ENCODE data around the gene PRDM2. TPM values are rescaled to one million over a fixed set of nuclear protein-coding genes. Genes with fewer than 3 reads are reported as not detected.

The PRDM2 gene, protein sequence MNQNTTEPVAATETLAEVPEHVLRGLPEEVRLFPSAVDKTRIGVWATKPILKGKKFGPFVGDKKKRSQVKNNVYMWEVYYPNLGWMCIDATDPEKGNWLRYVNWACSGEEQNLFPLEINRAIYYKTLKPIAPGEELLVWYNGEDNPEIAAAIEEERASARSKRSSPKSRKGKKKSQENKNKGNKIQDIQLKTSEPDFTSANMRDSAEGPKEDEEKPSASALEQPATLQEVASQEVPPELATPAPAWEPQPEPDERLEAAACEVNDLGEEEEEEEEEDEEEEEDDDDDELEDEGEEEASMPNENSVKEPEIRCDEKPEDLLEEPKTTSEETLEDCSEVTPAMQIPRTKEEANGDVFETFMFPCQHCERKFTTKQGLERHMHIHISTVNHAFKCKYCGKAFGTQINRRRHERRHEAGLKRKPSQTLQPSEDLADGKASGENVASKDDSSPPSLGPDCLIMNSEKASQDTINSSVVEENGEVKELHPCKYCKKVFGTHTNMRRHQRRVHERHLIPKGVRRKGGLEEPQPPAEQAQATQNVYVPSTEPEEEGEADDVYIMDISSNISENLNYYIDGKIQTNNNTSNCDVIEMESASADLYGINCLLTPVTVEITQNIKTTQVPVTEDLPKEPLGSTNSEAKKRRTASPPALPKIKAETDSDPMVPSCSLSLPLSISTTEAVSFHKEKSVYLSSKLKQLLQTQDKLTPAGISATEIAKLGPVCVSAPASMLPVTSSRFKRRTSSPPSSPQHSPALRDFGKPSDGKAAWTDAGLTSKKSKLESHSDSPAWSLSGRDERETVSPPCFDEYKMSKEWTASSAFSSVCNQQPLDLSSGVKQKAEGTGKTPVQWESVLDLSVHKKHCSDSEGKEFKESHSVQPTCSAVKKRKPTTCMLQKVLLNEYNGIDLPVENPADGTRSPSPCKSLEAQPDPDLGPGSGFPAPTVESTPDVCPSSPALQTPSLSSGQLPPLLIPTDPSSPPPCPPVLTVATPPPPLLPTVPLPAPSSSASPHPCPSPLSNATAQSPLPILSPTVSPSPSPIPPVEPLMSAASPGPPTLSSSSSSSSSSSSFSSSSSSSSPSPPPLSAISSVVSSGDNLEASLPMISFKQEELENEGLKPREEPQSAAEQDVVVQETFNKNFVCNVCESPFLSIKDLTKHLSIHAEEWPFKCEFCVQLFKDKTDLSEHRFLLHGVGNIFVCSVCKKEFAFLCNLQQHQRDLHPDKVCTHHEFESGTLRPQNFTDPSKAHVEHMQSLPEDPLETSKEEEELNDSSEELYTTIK (N-terminal part only)
- 10.8 to 14.2 TPM (median 13.8 TPM) in 3 replicates for polyA plus RNA-seq
- polyA plus RNA-seq (2011; ENCODE audit: low read depth): 25.2 TPM
- 9.4 and 12.4 TPM in 2 replicates for polyA plus RNA-seq (2011; cell fraction: cytosol; rRNA removed)
- 36.0 and 40.0 TPM in 2 replicates for polyA plus RNA-seq (2011; cell fraction: nucleus; rRNA removed)
- 14.2 and 17.1 TPM in 2 replicates for polyA plus RNA-seq (2012; ENCODE audit: low replicate concordance)
- polyA minus RNA-seq: 12.5 to 22.8 TPM (median 18.3 TPM) in 3 replicates
- 10.6 TPM for polyA minus RNA-seq (2011; cell fraction: cytosol; rRNA and poly(A)+ RNA removed)
- 15.7 and 34.1 TPM in 2 replicates for polyA minus RNA-seq (2011; cell fraction: nucleus; rRNA and poly(A)+ RNA removed)

DNA sequence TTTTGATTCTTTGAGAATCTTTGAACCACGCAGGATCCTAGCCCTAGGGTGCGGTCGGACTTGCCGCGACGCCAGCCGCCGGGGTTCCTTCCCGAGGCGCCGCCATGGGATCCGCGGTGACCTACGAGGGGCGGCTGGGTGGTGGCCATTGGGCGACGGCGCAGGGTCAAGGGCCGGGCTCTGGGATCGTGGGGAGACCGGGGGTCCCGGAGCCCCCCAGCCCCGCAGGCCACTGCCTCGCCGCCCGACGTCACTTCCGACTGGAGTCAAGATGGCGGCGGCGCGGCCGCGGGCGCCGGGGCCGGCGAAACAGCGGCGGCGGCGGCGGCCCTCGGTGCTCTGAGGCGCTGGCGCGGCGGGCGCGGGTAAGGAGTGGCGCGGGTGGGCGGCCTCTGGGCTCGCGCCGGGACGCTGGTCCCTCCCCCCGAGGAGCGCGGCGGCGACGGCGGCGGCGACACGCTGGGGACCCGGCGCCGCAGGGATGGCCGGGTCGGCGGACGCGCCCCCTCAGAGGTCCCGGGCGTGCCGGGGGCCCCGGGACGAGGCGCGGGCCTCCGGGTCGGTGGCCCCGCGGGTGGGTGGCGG is at the start of gene PRDM2:
PRDM2 (plus strand) TSS at position 253 of the 585 bp plus-strand sequence. CDS start 15,418 bp downstream, outside the sequence.
- no peaks in the 10 kb centered on the region for H3K9me3 ChIP-seq (ENCODE audit: control insufficient read depth, low read depth, low read length)
- H3K36me3 ChIP-seq (ENCODE audit: control insufficient read depth in 2 of 2, extremely low read depth in 1 of 2, insufficient read depth in 2 of 2, low read length in 2 of 2): no peaks in the 10 kb centered on the region
- peak within 1 kb of the TSS; percentile 100 for H3K4me2 ChIP-seq (ENCODE audit: control insufficient read depth, extremely low read depth, insufficient read depth, low read depth, low read length)
- no peaks in the 10 kb centered on the region for H3K9me1 ChIP-seq (ENCODE audit: control insufficient read depth, extremely low read depth, insufficient read depth, low read length)
- peak within 1 kb of the TSS; percentile 60 to 89 (median 87) for H3K4me3 ChIP-seq (ENCODE audit: control insufficient read depth in 2 of 3, extremely low read depth in 1 of 3, insufficient read depth in 2 of 3, low read depth in 1 of 3, low read length in 3 of 3)
- H4K20me1 ChIP-seq (ENCODE audit: control insufficient read depth, extremely low read depth, insufficient read depth, low read length): no peaks in the 10 kb centered on the region
- H3K79me2 ChIP-seq (ENCODE audit: control insufficient read depth, insufficient read depth, low read length): peaks cover 36% of the 10 kb centered on the region
- peak within 1 kb of the TSS; percentile 87 for H3K27ac ChIP-seq (ENCODE audit: control insufficient read depth, insufficient read depth, low read length)
- H3K4me1 ChIP-seq (ENCODE audit: control insufficient read depth, extremely low read depth, insufficient read depth, low read length): peaks cover 16% of the 10 kb centered on the region
- H2AFZ ChIP-seq (ENCODE audit: control insufficient read depth, low read length): peak within 1 kb of the TSS; percentile 98
- no peak for FAIRE-seq
- no peak for DNase-seq (ENCODE audit: low read depth, low spot score)
- peak within 1 kb of the TSS; percentile 89 for H3K9ac ChIP-seq (ENCODE audit: control insufficient read depth, extremely low read depth, insufficient read depth, low read length)
- TF ChIP-seq, protein P1, sequence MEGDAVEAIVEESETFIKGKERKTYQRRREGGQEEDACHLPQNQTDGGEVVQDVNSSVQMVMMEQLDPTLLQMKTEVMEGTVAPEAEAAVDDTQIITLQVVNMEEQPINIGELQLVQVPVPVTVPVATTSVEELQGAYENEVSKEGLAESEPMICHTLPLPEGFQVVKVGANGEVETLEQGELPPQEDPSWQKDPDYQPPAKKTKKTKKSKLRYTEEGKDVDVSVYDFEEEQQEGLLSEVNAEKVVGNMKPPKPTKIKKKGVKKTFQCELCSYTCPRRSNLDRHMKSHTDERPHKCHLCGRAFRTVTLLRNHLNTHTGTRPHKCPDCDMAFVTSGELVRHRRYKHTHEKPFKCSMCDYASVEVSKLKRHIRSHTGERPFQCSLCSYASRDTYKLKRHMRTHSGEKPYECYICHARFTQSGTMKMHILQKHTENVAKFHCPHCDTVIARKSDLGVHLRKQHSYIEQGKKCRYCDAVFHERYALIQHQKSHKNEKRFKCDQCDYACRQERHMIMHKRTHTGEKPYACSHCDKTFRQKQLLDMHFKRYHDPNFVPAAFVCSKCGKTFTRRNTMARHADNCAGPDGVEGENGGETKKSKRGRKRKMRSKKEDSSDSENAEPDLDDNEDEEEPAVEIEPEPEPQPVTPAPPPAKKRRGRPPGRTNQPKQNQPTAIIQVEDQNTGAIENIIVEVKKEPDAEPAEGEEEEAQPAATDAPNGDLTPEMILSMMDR (optimal IDR thresholded peaks at IDR 0.05 in 1 of 3, IDR thresholded peaks at IDR 0.05 in 1 of 3, conservative IDR thresholded peaks at IDR 0.05 in 1 of 3; ENCODE audit: extremely low read depth in 1 of 3, insufficient read depth in 2 of 3, low read length in 3 of 3): no peak
- TF ChIP-seq EZH2 (IDR thresholded peaks at IDR 0.05; ENCODE audit: low read length): no peak
- dilution Hi-C loops (cut with MboI; ENCODE audit: extremely low pct_ligation_motif_present, low sequenced_read_pairs): no loop called here
- H3K27me3 ChIP-seq (ENCODE audit: control insufficient read depth, extremely low read depth, insufficient read depth, low read length): no peaks in the 10 kb centered on the region

DNA sequence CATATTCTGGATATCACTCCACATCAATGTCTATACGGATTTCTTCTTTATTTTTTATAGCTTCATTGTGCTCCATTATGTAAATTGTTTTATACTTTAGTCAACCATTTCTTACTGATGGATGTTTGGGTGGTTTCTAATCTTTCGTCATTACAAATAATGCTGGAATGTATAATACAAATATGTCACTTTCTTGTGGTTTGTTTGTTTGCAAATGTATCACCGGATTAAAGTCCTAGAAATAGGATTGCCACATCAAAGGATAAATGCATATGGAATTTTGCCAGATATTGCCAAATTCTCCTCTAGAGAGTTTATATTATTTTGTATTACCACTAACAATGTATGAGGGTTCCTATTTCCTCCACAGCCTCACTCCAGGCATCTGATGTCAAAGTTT is 48.7 kb upstream of the PRDM2 start:
- no peak overlapping the region for H2AFZ ChIP-seq (ENCODE audit: control insufficient read depth, low read length)
- dilution Hi-C loops (cut with MboI; ENCODE audit: extremely low pct_ligation_motif_present, low sequenced_read_pairs): no loop called here
- H3K9me1 ChIP-seq (ENCODE audit: control insufficient read depth, extremely low read depth, insufficient read depth, low read length): no peaks in the 10 kb centered on the region
- FAIRE-seq (no peak), DNase-seq (ENCODE audit: low read depth, low spot score) (no peak)
- peaks cover 4% of the 10 kb centered on the region for H3K4me1 ChIP-seq (ENCODE audit: control insufficient read depth, extremely low read depth, insufficient read depth, low read length)
- H3K27ac ChIP-seq (ENCODE audit: control insufficient read depth, insufficient read depth, low read length): no peak overlapping the region
- H3K27me3 ChIP-seq (ENCODE audit: control insufficient read depth, extremely low read depth, insufficient read depth, low read length): no peaks in the 10 kb centered on the region
- H3K79me2 ChIP-seq (ENCODE audit: control insufficient read depth, insufficient read depth, low read length): no peaks in the 10 kb centered on the region
- no peaks in the 10 kb centered on the region for H3K36me3 ChIP-seq (ENCODE audit: control insufficient read depth in 2 of 2, extremely low read depth in 1 of 2, insufficient read depth in 2 of 2, low read length in 2 of 2)
- H4K20me1 ChIP-seq (ENCODE audit: control insufficient read depth, extremely low read depth, insufficient read depth, low read length): no peaks in the 10 kb centered on the region
- H3K9ac ChIP-seq (ENCODE audit: control insufficient read depth, extremely low read depth, insufficient read depth, low read length): no peak overlapping the region
- TF ChIP-seq, protein P1 (optimal IDR thresholded peaks at IDR 0.05 in 1 of 3, IDR thresholded peaks at IDR 0.05 in 1 of 3, conservative IDR thresholded peaks at IDR 0.05 in 1 of 3; ENCODE audit: extremely low read depth in 1 of 3, insufficient read depth in 2 of 3, low read length in 3 of 3): no peak
- TF ChIP-seq EZH2 (IDR thresholded peaks at IDR 0.05; ENCODE audit: low read length): no peak
- H3K9me3 ChIP-seq (ENCODE audit: control insufficient read depth, low read depth, low read length): no peaks in the 10 kb centered on the region
- H3K4me2 ChIP-seq (ENCODE audit: control insufficient read depth, extremely low read depth, insufficient read depth, low read depth, low read length): no peak overlapping the region
- no peak overlapping the region for H3K4me3 ChIP-seq (ENCODE audit: control insufficient read depth in 2 of 3, extremely low read depth in 1 of 3, insufficient read depth in 2 of 3, low read depth in 1 of 3, low read length in 3 of 3)

All from keratinocyte (primary cell).